Cardiac muscle cell (in vitro differentiated cells and primary cell): Measurements from ENCODE around the gene ATPAF2. TPM values are rescaled to one million over a fixed set of nuclear protein-coding genes. Genes with fewer than 3 reads are reported as not detected.

Source experiments
- DNase-seq, 2 donors: peaks; one replicate each; pipeline versions ENCODE4 v3.0.0 to v3.0.0-alpha.2; 2010 to 2017; ENCODE audit warnings: low read depth in 1 of 2, low spot score in 1 of 2
- H3K27ac ChIP-seq: fragments of 200-600 bp; sonication (generic); 2 replicates; pipeline ENCODE4 v1.5.1; 2016
- H3K27me3 ChIP-seq: fragments of 200-600 bp; sonication (generic); 2 replicates; pipeline ENCODE4 v1.6.0; 2016; ENCODE audit warnings: control low read depth
- H3K36me3 ChIP-seq: fragments of 200-600 bp; sonication (generic); 2 replicates; pipeline ENCODE4 v1.5.1; 2016; ENCODE audit warnings: control low read depth
- H3K4me1 ChIP-seq: fragments of 200-600 bp; sonication (generic); 2 replicates; pipeline ENCODE4 v1.8.1; 2017; ENCODE audit warnings: low read depth, mild to moderate bottlenecking, mixed run types
- H3K4me3 ChIP-seq: fragments of 200-600 bp; sonication (generic); 2 replicates; pipeline ENCODE4 v1.5.1; 2016; ENCODE audit warnings: mild to moderate bottlenecking
- H3K9me3 ChIP-seq: fragments of 200-600 bp; sonication (generic); 2 replicates; pipeline ENCODE4 v1.5.1; 2017; ENCODE audit warnings: low read depth, mild to moderate bottlenecking, control low read depth
- CTCF ChIP-seq: IDR thresholded peaks from 2 replicates; pipeline ENCODE4 v1.5.1; 2012; ENCODE audit warnings: low read depth, mild to moderate bottlenecking, low read length
- polyA plus RNA-seq: library from polyadenylated mRNA; unstranded; fragments of >200 nt; fragmentation: Nextera tagmentation; extraction: Ambion mirVana; gene quantifications from 2 replicates; pipeline ENCODE4 v1.2.1, GENCODE V29; 2016
- total RNA-seq: library from RNA; depleted of rRNA; stranded (reverse); fragments of >200 nt; gene quantifications from 2 replicates; pipeline ENCODE4 v1.2.3, GENCODE V29; 2016

Gene ATPAF2
- total and polyA plus RNA-seq, 2 experiments from 2014 or later, result 40.3 to 49.4 TPM

- H3K36me3 ChIP-seq, result no peaks in the 10 kb centered on the region
- H3K27ac ChIP-seq, result peak overlapping the region; percentile 71
- no peak for TF ChIP-seq CTCF
- no peaks in the 10 kb centered on the region for H3K27me3 ChIP-seq
- H3K4me1 ChIP-seq, result peaks cover 7% of the 10 kb centered on the region
- peak; percentile 41 to 45 for DNase-seq
- H3K9me3 ChIP-seq, result no peaks in the 10 kb centered on the region
- peak overlapping the region; percentile 72 for H3K4me3 ChIP-seq
These were observed 67.4 kb downstream of the ATPAF2 start for GRCh38 chr17:17971431-17972125.

GRCh38 chr17:17970699-17971430 lies 68.1 kb downstream of the ATPAF2 start:
- Histone ChIP-seq H3K4me3 (peak overlapping the region; percentile 72), H3K27me3 (no peaks in the 10 kb centered on the region), H3K9me3 (no peaks in the 10 kb centered on the region), H3K36me3 (no peaks in the 10 kb centered on the region), H3K27ac (peak overlapping the region; percentile 71), H3K4me1 (peaks cover 7% of the 10 kb centered on the region)
- no peak for TF ChIP-seq CTCF
- no peak for DNase-seq

Other genes starting within 250 kb of the ATPAF2 start
- gene SREBF1, start 202.2 kb downstream of the ATPAF2 start, total RNA-seq, result 36.4 and 45.9 TPM in 2 replicates
- 28.5 and 38.9 TPM in 2 replicates for gene SREBF1, start 202.2 kb downstream of the ATPAF2 start, polyA plus RNA-seq
- 49.9 and 145 TPM in 2 replicates for gene TOM1L2, start 66.8 kb downstream of the ATPAF2 start, total RNA-seq
- gene TOM1L2, start 66.8 kb downstream of the ATPAF2 start, polyA plus RNA-seq, result 46.4 and 55.2 TPM in 2 replicates
- 0.18 and 0.21 TPM in 2 replicates for gene DRC3, start 66.3 kb downstream of the ATPAF2 start, total RNA-seq
- 2.4 and 4.1 TPM in 2 replicates for gene DRC3, start 66.3 kb downstream of the ATPAF2 start, polyA plus RNA-seq
- gene GID4, start 240 bp upstream of the ATPAF2 start, total RNA-seq, result 9.8 and 10.7 TPM in 2 replicates
- gene GID4, start 240 bp upstream of the ATPAF2 start, polyA plus RNA-seq, result 9.9 and 12.7 TPM in 2 replicates
- gene DRG2, start 48.8 kb upstream of the ATPAF2 start, total RNA-seq, result 48.1 and 49.5 TPM in 2 replicates
- 44.8 and 49.7 TPM in 2 replicates for gene DRG2, start 48.8 kb upstream of the ATPAF2 start, polyA plus RNA-seq
- 2.5 and 4.9 TPM in 2 replicates for gene MYO15A, start 69.6 kb upstream of the ATPAF2 start, total RNA-seq
- 3.9 and 4.9 TPM in 2 replicates for gene MYO15A, start 69.6 kb upstream of the ATPAF2 start, polyA plus RNA-seq
- 247 and 279 TPM in 2 replicates for gene ALKBH5, start 144.7 kb upstream of the ATPAF2 start, total RNA-seq
- gene ALKBH5, start 144.7 kb upstream of the ATPAF2 start, polyA plus RNA-seq, result 257 and 321 TPM in 2 replicates
- gene LLGL1, start 186.5 kb upstream of the ATPAF2 start, total RNA-seq, result 81.5 and 83.8 TPM in 2 replicates
- 5.9 and 7.3 TPM in 2 replicates for gene LLGL1, start 186.5 kb upstream of the ATPAF2 start, polyA plus RNA-seq
- 227 and 303 TPM in 2 replicates for gene FLII, start 219.6 kb upstream of the ATPAF2 start, total RNA-seq
- gene FLII, start 219.6 kb upstream of the ATPAF2 start, polyA plus RNA-seq, result 210 and 232 TPM in 2 replicates
- 95.7 and 101 TPM in 2 replicates for gene MIEF2, start 221.5 kb upstream of the ATPAF2 start, total RNA-seq
- gene MIEF2, start 221.5 kb upstream of the ATPAF2 start, polyA plus RNA-seq, result 36.9 and 37.3 TPM in 2 replicates